Peyer's patch (tissue), 4 donors: ENCODE results near the gene CEP85L. TPM values are rescaled to one million over a fixed set of nuclear protein-coding genes. Genes with fewer than 3 reads are reported as not detected.

Experiments used
- DNase-seq, 3 donors: peaks; one replicate each; pipeline ENCODE4 v3.0.0-alpha.2; 2017 to 2019
- H3K27ac ChIP-seq, 4 donors: fragments of 200-600 bp; sonication (generic); one replicate each; pipeline ENCODE4 v1.5.1; 2016 to 2019
- H3K27me3 ChIP-seq, 2 donors: fragments of 200-600 bp; sonication (generic); one replicate each; pipeline ENCODE4 v1.5.1; 2019
- H3K36me3 ChIP-seq, 3 donors: fragments of 200-600 bp; sonication (generic); one replicate each; pipeline ENCODE4 v1.5.1; 2016 to 2019
- H3K4me1 ChIP-seq, 4 donors: fragments of 200-600 bp; sonication (generic); one replicate each; pipeline ENCODE4 v1.5.1; 2016 to 2019
- H3K4me3 ChIP-seq, 4 donors: fragments of 200-600 bp; sonication (generic); 1 replicate in 3 of 4; 2 replicates in 1 of 4; pipeline ENCODE4 v1.5.1; 2016 to 2019; ENCODE audit warnings: mild to moderate bottlenecking in 1 of 4
- H3K9me3 ChIP-seq, 4 donors: fragments of 200-600 bp; sonication (generic); one replicate each; pipeline ENCODE4 v1.5.1; 2016 to 2019; ENCODE audit warnings: mild to moderate bottlenecking in 1 of 4
- CTCF ChIP-seq, 6 experiments: fragments of 450-650 bp in 4 of 6; fragments of 200-600 bp in 2 of 6; sonication (generic) in 1 of 6; IDR thresholded peaks; one replicate each; pipeline ENCODE4 v1.5.1; 2017 to 2019; ENCODE audit warnings: antibody characterized with exemption in 6 of 6, mild to moderate bottlenecking in 3 of 6, moderate library complexity in 1 of 6
- POLR2A ChIP-seq, 2 donors: fragments of 450-650 bp; IDR thresholded peaks; one replicate each; pipeline ENCODE4 v1.5.1; 2017; ENCODE audit warnings: antibody characterized with exemption in 2 of 2, mild to moderate bottlenecking in 2 of 2, moderate library complexity in 2 of 2
- total RNA-seq, 4 donors: library from RNA; depleted of rRNA; stranded (reverse); fragments of >200 nt; gene quantifications; one replicate each; pipeline ENCODE4 v1.1.0, GENCODE V29; 2016

Gene CEP85L
- total RNA-seq, 4 donors from 2014 or later = 3.2 to 22.3 (median 7.5) TPM

- H3K4me1 ChIP-seq = no peaks in the 10 kb centered on the region
- H3K4me3 ChIP-seq = no peak overlapping the region
- no peak overlapping the region for H3K27ac ChIP-seq
- no peaks in the 10 kb centered on the region for H3K36me3 ChIP-seq
- no peaks in the 10 kb centered on the region for H3K27me3 ChIP-seq
- no peak for DNase-seq
- no peaks in the 10 kb centered on the region for H3K9me3 ChIP-seq
- TF ChIP-seq POLR2A (IDR thresholded peaks at IDR 0.05) (no peak), CTCF (IDR thresholded peaks at IDR 0.05) (no peak)
These were observed 145.2 kb downstream of the CEP85L start for GRCh38 chr6:118506071-118506638.

GRCh38 chr6:118505656-118506055 lies 145.7 kb downstream of the CEP85L start:
- Histone ChIP-seq H3K9me3 (no peaks in the 10 kb centered on the region), H3K27me3 (no peaks in the 10 kb centered on the region), H3K36me3 (no peaks in the 10 kb centered on the region), H3K27ac (no peak overlapping the region), H3K4me3 (no peak overlapping the region), H3K4me1 (no peaks in the 10 kb centered on the region)
- DNase-seq = no peak
- TF ChIP-seq CTCF (IDR thresholded peaks at IDR 0.05) (no peak), POLR2A (IDR thresholded peaks at IDR 0.05) (no peak)

GRCh38 chr6:118504611-118505010 lies 146.8 kb downstream of the CEP85L start:
- no peaks in the 10 kb centered on the region for H3K4me1 ChIP-seq
- no peak overlapping the region for H3K4me3 ChIP-seq
- no peak overlapping the region for H3K27ac ChIP-seq
- no peaks in the 10 kb centered on the region for H3K36me3 ChIP-seq
- TF ChIP-seq POLR2A (IDR thresholded peaks at IDR 0.05) (no peak), CTCF (IDR thresholded peaks at IDR 0.05) (no peak)
- no peaks in the 10 kb centered on the region for H3K27me3 ChIP-seq
- no peaks in the 10 kb centered on the region for H3K9me3 ChIP-seq
- DNase-seq = no peak

GRCh38 chr6:118502169-118502568 lies 149.2 kb downstream of the CEP85L start:
- TF ChIP-seq CTCF (IDR thresholded peaks at IDR 0.05) = no peak
- no peak for TF ChIP-seq POLR2A (IDR thresholded peaks at IDR 0.05)
- H3K27ac ChIP-seq = no peak overlapping the region
- DNase-seq = no peak

GRCh38 chr6:118501765-118502164 lies 149.6 kb downstream of the CEP85L start:
- no peak for DNase-seq
- Histone ChIP-seq H3K9me3 (no peaks in the 10 kb centered on the region), H3K4me3 (no peak overlapping the region), H3K36me3 (no peaks in the 10 kb centered on the region), H3K27ac (no peak overlapping the region), H3K4me1 (no peaks in the 10 kb centered on the region), H3K27me3 (no peaks in the 10 kb centered on the region)
- no peak for TF ChIP-seq POLR2A (IDR thresholded peaks at IDR 0.05)
- no peak for TF ChIP-seq CTCF (IDR thresholded peaks at IDR 0.05)

More at GRCh38 chr6:118502169-118502568, 149.2 kb downstream of the CEP85L start:
- Histone ChIP-seq H3K4me1 (no peaks in the 10 kb centered on the region), H3K36me3 (no peaks in the 10 kb centered on the region), H3K9me3 (no peaks in the 10 kb centered on the region), H3K27me3 (no peaks in the 10 kb centered on the region), H3K4me3 (no peak overlapping the region)

- Histone ChIP-seq H3K4me1 (no peaks in the 10 kb centered on the region), H3K4me3 (no peak overlapping the region), H3K27me3 (no peaks in the 10 kb centered on the region), H3K36me3 (no peaks in the 10 kb centered on the region), H3K27ac (no peak overlapping the region), H3K9me3 (no peaks in the 10 kb centered on the region)
- no peak for DNase-seq
- TF ChIP-seq CTCF (IDR thresholded peaks at IDR 0.05) = no peak
- no peak for TF ChIP-seq POLR2A (IDR thresholded peaks at IDR 0.05)
These were observed 150.3 kb downstream of the CEP85L start for GRCh38 chr6:118501099-118501498.
